HEK293 (cell line): Measurements from ENCODE around the gene ETNK1.

Source experiments
- CTCF ChIA-PET: fragments of 350-600 bp; formaldehyde crosslinking; extraction: SDS; loops from one replicate; lab custom pipeline; 2021; ENCODE audit warnings: antibody characterized with exemption; lab: Yijun Ruan, JAX
- POLR2A ChIA-PET: fragments of 300-600 bp; formaldehyde crosslinking; extraction: SDS; loops from one replicate; lab custom pipeline; 2020; ENCODE audit warnings: antibody characterized with exemption, inconsistent platforms; lab: Yijun Ruan, JAX
- H3K27ac ChIP-seq: fragments of 200-500 bp; sonication (Bioruptor generic); 2 replicates; pipeline ENCODE4 v1.5.1; 2014; ENCODE audit warnings: low read depth, low read length, control low read depth, inconsistent platforms; ENCODE audit errors: extremely low read depth
- H3K36me3 ChIP-seq, 2 experiments: fragments of 200-500 bp in 1 of 2; sonication (Bioruptor generic) in 1 of 2; 1 replicate in 1 of 2; 2 replicates in 1 of 2; pipeline ENCODE4 v1.5.1; 2014 to 2017; ENCODE audit warnings: inconsistent platforms in 2 of 2, low read length in 2 of 2; ENCODE audit not compliant: control insufficient read depth in 2 of 2, insufficient read depth in 1 of 2
- H3K4me1 ChIP-seq: fragments of 200-500 bp; sonication (Bioruptor generic); 2 replicates; pipeline ENCODE4 v1.5.1; 2014; ENCODE audit warnings: mild to moderate bottlenecking, low read length, inconsistent platforms; ENCODE audit not compliant: control insufficient read depth, insufficient read depth
- H3K4me3 ChIP-seq: 2 replicates; pipeline ENCODE4 v1.5.1; 2011; ENCODE audit warnings: low read depth, mild to moderate bottlenecking, control low read depth, low read length, moderate library complexity
- H3K9me3 ChIP-seq: fragments of 200-500 bp; sonication (Bioruptor generic); 2 replicates; pipeline ENCODE4 v1.5.1; 2014; ENCODE audit warnings: low read depth, low read length, inconsistent platforms; ENCODE audit not compliant: control insufficient read depth, insufficient read depth
- EGR2 ChIP-seq: fragments of 450-650 bp; formaldehyde crosslinking; IDR thresholded peaks from 2 replicates; pipeline ENCODE4 v1.5.1; 2016; ENCODE audit warnings: low read depth, missing biosample characterization, missing genetic modification characterization
- GLIS1 ChIP-seq: fragments of 450-650 bp; formaldehyde crosslinking; IDR thresholded peaks from 2 replicates; pipeline ENCODE4 v1.5.1; 2016; ENCODE audit warnings: missing biosample characterization, missing genetic modification characterization
- HOXC10 ChIP-seq: sonication (generic); formaldehyde crosslinking; IDR thresholded peaks from 2 replicates; pipeline ENCODE4 v1.8.1; 2023; ENCODE audit warnings: mild to moderate bottlenecking, missing genetic modification reagents
- ZBTB8A ChIP-seq: fragments of 450-650 bp; formaldehyde crosslinking; IDR thresholded peaks from 2 replicates; pipeline ENCODE4 v1.5.1; 2016; ENCODE audit warnings: missing biosample characterization, missing genetic modification characterization
- ZFP37 ChIP-seq: fragments of 450-650 bp; formaldehyde crosslinking; IDR thresholded peaks from 2 replicates; pipeline ENCODE4 v1.5.1; 2016; ENCODE audit warnings: missing biosample characterization, missing genetic modification characterization
- ZNF112 ChIP-seq: fragments of 450-650 bp; formaldehyde crosslinking; IDR thresholded peaks from 2 replicates; pipeline ENCODE4 v1.5.0; 2017; ENCODE audit warnings: missing biosample characterization, missing genetic modification characterization
- ZNF157 ChIP-seq: fragments of 450-650 bp; formaldehyde crosslinking; IDR thresholded peaks from 2 replicates; pipeline ENCODE4 v1.5.1; 2016; ENCODE audit warnings: missing biosample characterization, missing genetic modification characterization
- ZNF169 ChIP-seq: fragments of 450-650 bp; formaldehyde crosslinking; IDR thresholded peaks from 2 replicates; pipeline ENCODE4 v1.5.1; 2016; ENCODE audit warnings: missing biosample characterization, missing genetic modification characterization
- ZNF266 ChIP-seq: fragments of 450-650 bp; formaldehyde crosslinking; IDR thresholded peaks from 2 replicates; pipeline ENCODE4 v1.5.1; 2016; ENCODE audit warnings: missing biosample characterization, missing genetic modification characterization, low read depth
- ZNF274 ChIP-seq, 2 experiments: fragments of 200-500 bp in 1 of 2; fragments of 450-650 bp in 1 of 2; sonication (Bioruptor generic) in 1 of 2; formaldehyde crosslinking in 1 of 2; IDR thresholded peaks; 2 replicates each; pipeline versions ENCODE4 v1.5.1 to v1.6.1; 2014 to 2016; ENCODE audit warnings: borderline replicate concordance in 1 of 2, inconsistent platforms in 1 of 2, low read length in 1 of 2, missing biosample characterization in 1 of 2, missing genetic modification characterization in 1 of 2
- ZNF324 ChIP-seq: fragments of 450-650 bp; formaldehyde crosslinking; IDR thresholded peaks from 2 replicates; pipeline ENCODE4 v1.5.1; 2016; ENCODE audit warnings: missing biosample characterization, missing genetic modification characterization
- ZNF335 ChIP-seq: fragments of 450-650 bp; formaldehyde crosslinking; conservative IDR thresholded peaks from 2 replicates; pipeline ENCODE4 v1.5.1; 2016; ENCODE audit warnings: missing biosample characterization, missing genetic modification characterization
- ZNF426 ChIP-seq: fragments of 450-650 bp; formaldehyde crosslinking; IDR thresholded peaks from 2 replicates; pipeline ENCODE4 v1.5.1; 2017; ENCODE audit warnings: missing biosample characterization, missing genetic modification characterization, mild to moderate bottlenecking, inconsistent platforms, moderate library complexity
- ZNF548 ChIP-seq: fragments of 450-650 bp; formaldehyde crosslinking; IDR thresholded peaks from 2 replicates; pipeline ENCODE4 v1.5.1; 2016; ENCODE audit warnings: missing biosample characterization, missing genetic modification characterization
- ZNF560 ChIP-seq: fragments of 450-650 bp; formaldehyde crosslinking; IDR thresholded peaks from 2 replicates; pipeline ENCODE4 v1.5.1; 2017; ENCODE audit warnings: missing biosample characterization, missing genetic modification characterization, borderline replicate concordance
- ZNF623 ChIP-seq: fragments of 450-650 bp; formaldehyde crosslinking; IDR thresholded peaks from 2 replicates; pipeline ENCODE4 v1.5.1; 2016; ENCODE audit warnings: missing biosample characterization, missing genetic modification characterization
- ZNF707 ChIP-seq: fragments of 450-650 bp; formaldehyde crosslinking; IDR thresholded peaks from 2 replicates; pipeline ENCODE4 v1.5.1; 2016; ENCODE audit warnings: missing biosample characterization, missing genetic modification characterization
- ZXDB ChIP-seq: fragments of 450-650 bp; formaldehyde crosslinking; IDR thresholded peaks from 2 replicates; pipeline ENCODE4 v1.5.1; 2016; ENCODE audit warnings: missing biosample characterization, missing genetic modification characterization
- TF ChIP-seq, protein P1 (sequence below): fragments of 450-650 bp; formaldehyde crosslinking; IDR thresholded peaks from 2 replicates; pipeline ENCODE4 v1.5.1; 2016; ENCODE audit warnings: missing biosample characterization, missing genetic modification characterization
- TF ChIP-seq, protein P2 (sequence below): fragments of 450-650 bp; formaldehyde crosslinking; IDR thresholded peaks from 2 replicates; pipeline ENCODE4 v1.5.1; 2017; ENCODE audit warnings: missing biosample characterization, missing genetic modification characterization
- TF ChIP-seq, protein P3 (sequence below): fragments of 450-650 bp; formaldehyde crosslinking; conservative IDR thresholded peaks from 2 replicates; pipeline ENCODE4 v1.5.1; 2016; ENCODE audit warnings: low read depth, missing biosample characterization, missing genetic modification characterization
- TF ChIP-seq, protein P4 (sequence below): fragments of 450-650 bp; formaldehyde crosslinking; IDR thresholded peaks from 2 replicates; pipeline ENCODE4; 2016; ENCODE audit warnings: missing biosample characterization, missing genetic modification characterization
- TF ChIP-seq, protein P5 (sequence below): sonication (generic); formaldehyde crosslinking; IDR thresholded peaks from 2 replicates; pipeline ENCODE4 v1.8.1; 2022; ENCODE audit warnings: mild to moderate bottlenecking, moderate library complexity, missing genetic modification reagents

The ETNK1 gene, protein sequence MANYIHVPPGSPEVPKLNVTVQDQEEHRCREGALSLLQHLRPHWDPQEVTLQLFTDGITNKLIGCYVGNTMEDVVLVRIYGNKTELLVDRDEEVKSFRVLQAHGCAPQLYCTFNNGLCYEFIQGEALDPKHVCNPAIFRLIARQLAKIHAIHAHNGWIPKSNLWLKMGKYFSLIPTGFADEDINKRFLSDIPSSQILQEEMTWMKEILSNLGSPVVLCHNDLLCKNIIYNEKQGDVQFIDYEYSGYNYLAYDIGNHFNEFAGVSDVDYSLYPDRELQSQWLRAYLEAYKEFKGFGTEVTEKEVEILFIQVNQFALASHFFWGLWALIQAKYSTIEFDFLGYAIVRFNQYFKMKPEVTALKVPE

DNA sequence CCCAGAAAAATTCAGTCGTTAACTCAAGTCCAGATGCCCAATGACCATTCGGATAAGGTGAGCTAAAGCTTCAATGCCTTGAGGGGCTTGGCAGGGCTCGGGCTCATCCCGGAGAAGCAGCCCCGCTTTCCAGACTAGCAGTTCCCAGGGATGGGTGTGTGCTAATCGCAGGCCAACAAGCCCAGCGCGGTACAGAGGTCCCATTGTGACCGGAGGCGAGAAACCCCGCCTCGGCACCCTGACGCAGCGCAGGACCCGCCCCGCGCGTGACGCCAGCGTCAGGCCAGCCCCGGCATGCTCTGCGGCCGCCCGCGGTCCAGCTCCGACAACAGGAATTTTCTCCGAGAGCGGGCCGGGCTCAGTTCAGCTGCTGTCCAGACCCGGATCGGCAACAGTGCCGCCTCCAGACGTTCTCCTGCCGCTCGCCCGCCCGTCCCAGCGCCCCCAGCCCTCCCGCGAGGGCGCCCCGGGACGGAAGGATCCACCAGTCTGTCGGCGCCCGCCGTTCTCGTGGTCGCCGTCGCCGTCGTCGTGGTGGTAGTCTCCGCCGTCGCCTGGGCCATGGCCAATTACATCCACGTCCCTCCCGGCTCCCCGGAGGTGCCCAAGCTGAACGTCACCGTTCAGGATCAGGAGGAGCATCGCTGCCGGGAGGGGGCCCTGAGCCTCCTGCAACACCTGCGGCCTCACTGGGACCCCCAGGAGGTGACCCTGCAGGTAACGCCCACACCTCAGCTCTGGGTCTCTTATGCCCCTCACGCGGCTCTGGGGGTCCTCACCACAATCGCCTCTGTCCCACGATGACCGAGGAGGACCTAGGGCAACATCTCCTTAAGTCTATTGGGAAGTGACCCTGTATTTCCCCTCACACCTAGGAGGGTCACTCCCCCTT, at the start of gene ETNK1:
Gene ETNK1 (plus strand): TSS at position 302 of the 892 bp plus-strand sequence. CDS start 260 bp downstream, at position 562.
- peaks cover 4% of the 10 kb centered on the region for H3K4me1 ChIP-seq
- CTCF ChIA-PET: interaction anchor here (1.0 to 1.2 kb wide), 3 partner anchors 46 to 96 kb away, joined by 3 to 7 read pairs (median 4); no protein-coding TSS in a partner anchor
- no peaks in the 10 kb centered on the region for H3K9me3 ChIP-seq
- POLR2A ChIA-PET: interaction anchor here (0.6 to 2.2 kb wide), 10 partner anchors 10 to 201 kb away, joined by 3 to 17 read pairs (median 4); partner anchors contain the start of gene C2CD5
- H3K4me3 ChIP-seq: peak within 1 kb of the TSS; percentile 81
- peaks cover 0 to 2% of the 10 kb centered on the region in 2 experiments; a peak in 1 of 3 replicates for H3K36me3 ChIP-seq
- H3K27ac ChIP-seq: peak within 1 kb of the TSS; percentile 96
- TF ChIP-seq, protein P1, sequence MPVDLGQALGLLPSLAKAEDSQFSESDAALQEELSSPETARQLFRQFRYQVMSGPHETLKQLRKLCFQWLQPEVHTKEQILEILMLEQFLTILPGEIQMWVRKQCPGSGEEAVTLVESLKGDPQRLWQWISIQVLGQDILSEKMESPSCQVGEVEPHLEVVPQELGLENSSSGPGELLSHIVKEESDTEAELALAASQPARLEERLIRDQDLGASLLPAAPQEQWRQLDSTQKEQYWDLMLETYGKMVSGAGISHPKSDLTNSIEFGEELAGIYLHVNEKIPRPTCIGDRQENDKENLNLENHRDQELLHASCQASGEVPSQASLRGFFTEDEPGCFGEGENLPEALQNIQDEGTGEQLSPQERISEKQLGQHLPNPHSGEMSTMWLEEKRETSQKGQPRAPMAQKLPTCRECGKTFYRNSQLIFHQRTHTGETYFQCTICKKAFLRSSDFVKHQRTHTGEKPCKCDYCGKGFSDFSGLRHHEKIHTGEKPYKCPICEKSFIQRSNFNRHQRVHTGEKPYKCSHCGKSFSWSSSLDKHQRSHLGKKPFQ (tag by site-specific recombination): no peak
- TF ChIP-seq HOXC10 (CRISPR knock-in tag) (0 out of 2 replicates have a peak, but pooled peaks have one; percentile 64), ZNF324 (peak; percentile 51; the same call in 1 of the 2 replicates), ZNF560 (tag by site-specific recombination) (no peak), ZNF157 (no peak), ZXDB (tag by site-specific recombination) (peak; percentile 72), ZBTB8A (tag by site-specific recombination) (peak; percentile 38; the same call in 1 of the 2 replicates), ZNF548 (no peak), EGR2 (no peak), ZNF169 (tag by site-specific recombination) (no peak), ZNF623 (no peak), ZNF112 (no peak), ZFP37 (tag by site-specific recombination) (peak; percentile 93; the same call in 1 of the 2 replicates), GLIS1 (tag by site-specific recombination) (peak; percentile 69), ZNF707 (tag by site-specific recombination) (no peak), ZNF335 (no peak; the same call in 1 of the 2 replicates), ZNF274 (IDR thresholded peaks at IDR 0.05; ENCODE audit: low read length) (no peak), ZNF274 (tag by site-specific recombination; IDR thresholded peaks at IDR 0.05; ENCODE audit: borderline replicate concordance) (no peak), ZNF426 (tag by site-specific recombination) (no peak), ZNF266 (tag by site-specific recombination) (no peak)
- TF ChIP-seq, protein P2, sequence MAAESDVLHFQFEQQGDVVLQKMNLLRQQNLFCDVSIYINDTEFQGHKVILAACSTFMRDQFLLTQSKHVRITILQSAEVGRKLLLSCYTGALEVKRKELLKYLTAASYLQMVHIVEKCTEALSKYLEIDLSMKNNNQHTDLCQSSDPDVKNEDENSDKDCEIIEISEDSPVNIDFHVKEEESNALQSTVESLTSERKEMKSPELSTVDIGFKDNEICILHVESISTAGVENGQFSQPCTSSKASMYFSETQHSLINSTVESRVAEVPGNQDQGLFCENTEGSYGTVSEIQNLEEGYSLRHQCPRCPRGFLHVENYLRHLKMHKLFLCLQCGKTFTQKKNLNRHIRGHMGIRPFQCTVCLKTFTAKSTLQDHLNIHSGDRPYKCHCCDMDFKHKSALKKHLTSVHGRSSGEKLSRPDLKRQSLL (tag by site-specific recombination): no peak
- TF ChIP-seq, protein P3, sequence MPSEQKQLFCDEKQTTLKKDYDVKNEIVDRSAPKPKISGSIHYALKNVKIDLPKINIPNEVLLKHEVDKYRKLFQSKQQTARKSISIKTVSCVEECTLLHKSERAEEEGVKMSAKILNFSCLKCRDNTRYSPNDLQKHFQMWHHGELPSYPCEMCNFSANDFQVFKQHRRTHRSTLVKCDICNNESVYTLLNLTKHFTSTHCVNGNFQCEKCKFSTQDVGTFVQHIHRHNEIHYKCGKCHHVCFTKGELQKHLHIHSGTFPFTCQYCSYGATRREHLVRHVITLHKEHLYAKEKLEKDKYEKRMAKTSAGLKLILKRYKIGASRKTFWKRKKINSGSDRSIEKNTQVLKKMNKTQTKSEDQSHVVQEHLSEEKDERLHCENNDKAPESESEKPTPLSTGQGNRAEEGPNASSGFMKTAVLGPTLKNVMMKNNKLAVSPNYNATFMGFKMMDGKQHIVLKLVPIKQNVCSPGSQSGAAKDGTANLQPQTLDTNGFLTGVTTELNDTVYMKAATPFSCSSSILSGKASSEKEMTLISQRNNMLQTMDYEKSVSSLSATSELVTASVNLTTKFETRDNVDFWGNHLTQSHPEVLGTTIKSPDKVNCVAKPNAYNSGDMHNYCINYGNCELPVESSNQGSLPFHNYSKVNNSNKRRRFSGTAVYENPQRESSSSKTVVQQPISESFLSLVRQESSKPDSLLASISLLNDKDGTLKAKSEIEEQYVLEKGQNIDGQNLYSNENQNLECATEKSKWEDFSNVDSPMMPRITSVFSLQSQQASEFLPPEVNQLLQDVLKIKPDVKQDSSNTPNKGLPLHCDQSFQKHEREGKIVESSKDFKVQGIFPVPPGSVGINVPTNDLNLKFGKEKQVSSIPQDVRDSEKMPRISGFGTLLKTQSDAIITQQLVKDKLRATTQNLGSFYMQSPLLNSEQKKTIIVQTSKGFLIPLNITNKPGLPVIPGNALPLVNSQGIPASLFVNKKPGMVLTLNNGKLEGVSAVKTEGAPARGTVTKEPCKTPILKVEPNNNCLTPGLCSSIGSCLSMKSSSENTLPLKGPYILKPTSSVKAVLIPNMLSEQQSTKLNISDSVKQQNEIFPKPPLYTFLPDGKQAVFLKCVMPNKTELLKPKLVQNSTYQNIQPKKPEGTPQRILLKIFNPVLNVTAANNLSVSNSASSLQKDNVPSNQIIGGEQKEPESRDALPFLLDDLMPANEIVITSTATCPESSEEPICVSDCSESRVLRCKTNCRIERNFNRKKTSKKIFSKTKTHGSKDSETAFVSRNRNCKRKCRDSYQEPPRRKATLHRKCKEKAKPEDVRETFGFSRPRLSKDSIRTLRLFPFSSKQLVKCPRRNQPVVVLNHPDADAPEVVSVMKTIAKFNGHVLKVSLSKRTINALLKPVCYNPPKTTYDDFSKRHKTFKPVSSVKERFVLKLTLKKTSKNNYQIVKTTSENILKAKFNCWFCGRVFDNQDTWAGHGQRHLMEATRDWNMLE: 0 out of 2 replicates have a peak, but pooled peaks have one; percentile 27
- TF ChIP-seq, protein P4, sequence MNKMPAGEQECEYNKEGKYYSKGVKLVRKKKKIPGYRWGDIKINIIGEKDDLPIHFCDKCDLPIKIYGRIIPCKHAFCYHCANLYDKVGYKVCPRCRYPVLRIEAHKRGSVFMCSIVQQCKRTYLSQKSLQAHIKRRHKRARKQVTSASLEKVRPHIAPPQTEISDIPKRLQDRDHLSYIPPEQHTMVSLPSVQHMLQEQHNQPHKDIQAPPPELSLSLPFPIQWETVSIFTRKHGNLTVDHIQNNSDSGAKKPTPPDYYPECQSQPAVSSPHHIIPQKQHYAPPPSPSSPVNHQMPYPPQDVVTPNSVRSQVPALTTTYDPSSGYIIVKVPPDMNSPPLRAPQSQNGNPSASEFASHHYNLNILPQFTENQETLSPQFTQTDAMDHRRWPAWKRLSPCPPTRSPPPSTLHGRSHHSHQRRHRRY: no peak
- TF ChIP-seq, protein P5, sequence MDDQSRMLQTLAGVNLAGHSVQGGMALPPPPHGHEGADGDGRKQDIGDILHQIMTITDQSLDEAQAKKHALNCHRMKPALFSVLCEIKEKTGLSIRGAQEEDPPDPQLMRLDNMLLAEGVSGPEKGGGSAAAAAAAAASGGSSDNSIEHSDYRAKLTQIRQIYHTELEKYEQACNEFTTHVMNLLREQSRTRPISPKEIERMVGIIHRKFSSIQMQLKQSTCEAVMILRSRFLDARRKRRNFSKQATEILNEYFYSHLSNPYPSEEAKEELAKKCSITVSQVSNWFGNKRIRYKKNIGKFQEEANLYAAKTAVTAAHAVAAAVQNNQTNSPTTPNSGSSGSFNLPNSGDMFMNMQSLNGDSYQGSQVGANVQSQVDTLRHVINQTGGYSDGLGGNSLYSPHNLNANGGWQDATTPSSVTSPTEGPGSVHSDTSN (CRISPR knock-in tag): peak; percentile 70; the same call in 1 of the 2 replicates
